BLaER1 (cell line): ENCODE measurements around the gene TNFSF15.
"Not testable (repeated sequence)": the region's sequence is repeated elsewhere in the genome, so short reads cannot be mapped to it uniquely, and the experiment has no call there.

Experiments used
- H3K27ac ChIP-seq: shearing (Covaris generic); formaldehyde crosslinking; 2 replicates; pipeline ENCODE4 v1.8.1; 2022
- H3K27me3 ChIP-seq: shearing (Covaris generic); formaldehyde crosslinking; 2 replicates; pipeline ENCODE4 v1.8.1; 2022
- H3K36me3 ChIP-seq: shearing (Covaris generic); formaldehyde crosslinking; 2 replicates; pipeline ENCODE4 v1.8.1; 2022
- H3K4me1 ChIP-seq: shearing (Covaris generic); formaldehyde crosslinking; 2 replicates; pipeline ENCODE4 v1.8.1; 2022
- H3K4me2 ChIP-seq: shearing (Covaris generic); formaldehyde crosslinking; 2 replicates; pipeline ENCODE4 v1.8.1; 2022
- H3K4me3 ChIP-seq: shearing (Covaris generic); formaldehyde crosslinking; 2 replicates; pipeline ENCODE4 v1.8.1; 2022
- H3K9ac ChIP-seq: shearing (Covaris generic); formaldehyde crosslinking; 2 replicates; pipeline ENCODE4 v1.8.1; 2022
- H3K9me3 ChIP-seq: shearing (Covaris generic); formaldehyde crosslinking; 2 replicates; pipeline ENCODE4 v1.8.1; 2022
- H4K20me1 ChIP-seq: shearing (Covaris generic); formaldehyde crosslinking; 2 replicates; pipeline ENCODE4 v1.8.1; 2022
- Cebpa-rat ChIP-seq: shearing (Covaris generic); IDR thresholded peaks from 2 replicates; pipeline ENCODE4 v1.8.1; 2022

Gene TNFSF15

GRCh38 chr9:114757984-114758383 lies 47.9 kb downstream of the TNFSF15 start:
- no peaks in the 10 kb centered on the region for H3K9me3 ChIP-seq
- no peak overlapping the region for H3K27ac ChIP-seq
- no peak overlapping the region for H3K9ac ChIP-seq
- no peak overlapping the region for H3K4me3 ChIP-seq
- no peaks in the 10 kb centered on the region for H3K27me3 ChIP-seq
- H3K4me2 ChIP-seq = no peak overlapping the region
- H4K20me1 ChIP-seq = no peaks in the 10 kb centered on the region
- H3K36me3 ChIP-seq = no peaks in the 10 kb centered on the region
- H3K4me1 ChIP-seq = no peaks in the 10 kb centered on the region
- TF ChIP-seq Cebpa-rat = no peak

- Histone ChIP-seq H3K27me3 (no peaks in the 10 kb centered on the region), H3K4me2 (no peak overlapping the region), H3K9ac (no peak overlapping the region), H3K36me3 (no peaks in the 10 kb centered on the region), H4K20me1 (no peaks in the 10 kb centered on the region), H3K27ac (no peak overlapping the region), H3K4me1 (no peaks in the 10 kb centered on the region), H3K9me3 (no peaks in the 10 kb centered on the region), H3K4me3 (no peak overlapping the region)
- no peak for TF ChIP-seq Cebpa-rat
Measured at GRCh38 chr9:114757395-114757794, 48.4 kb downstream of the TNFSF15 start.

- no peak overlapping the region for H3K4me3 ChIP-seq
- no peaks in the 10 kb centered on the region for H3K9me3 ChIP-seq
- H3K27me3 ChIP-seq = no peaks in the 10 kb centered on the region
- no peak overlapping the region for H3K4me2 ChIP-seq
- no peaks in the 10 kb centered on the region for H3K36me3 ChIP-seq
- TF ChIP-seq Cebpa-rat = no peak
- H3K9ac ChIP-seq = no peak overlapping the region
- H4K20me1 ChIP-seq = no peaks in the 10 kb centered on the region
- H3K4me1 ChIP-seq = no peaks in the 10 kb centered on the region
- H3K27ac ChIP-seq = no peak overlapping the region
Measured at GRCh38 chr9:114756920-114757319, 48.9 kb downstream of the TNFSF15 start.

GRCh38 chr9:114754581-114754980 lies 51.3 kb downstream of the TNFSF15 start:
- Histone ChIP-seq H3K9ac (no peak overlapping the region), H3K9me3 (no peaks in the 10 kb centered on the region), H3K4me1 (no peaks in the 10 kb centered on the region), H3K4me3 (no peak overlapping the region), H3K4me2 (no peak overlapping the region), H3K27ac (no peak overlapping the region), H3K27me3 (no peaks in the 10 kb centered on the region), H3K36me3 (no peaks in the 10 kb centered on the region), H4K20me1 (no peaks in the 10 kb centered on the region)
- no peak for TF ChIP-seq Cebpa-rat

- Histone ChIP-seq H4K20me1 (no peaks in the 10 kb centered on the region), H3K4me3 (no peak overlapping the region), H3K4me1 (no peaks in the 10 kb centered on the region), H3K9me3 (no peaks in the 10 kb centered on the region), H3K27me3 (no peaks in the 10 kb centered on the region), H3K27ac (no peak overlapping the region), H3K9ac (no peak overlapping the region), H3K36me3 (no peaks in the 10 kb centered on the region), H3K4me2 (no peak overlapping the region)
- TF ChIP-seq Cebpa-rat = no peak
Measured at GRCh38 chr9:114746591-114747346, 59.1 kb downstream of the TNFSF15 start.

GRCh38 chr9:114745879-114746550 lies 59.8 kb downstream of the TNFSF15 start:
- Histone ChIP-seq H3K27me3 (no peaks in the 10 kb centered on the region), H3K4me2 (no peak overlapping the region), H3K9me3 (no peaks in the 10 kb centered on the region), H3K27ac (no peak overlapping the region), H3K36me3 (no peaks in the 10 kb centered on the region), H4K20me1 (no peaks in the 10 kb centered on the region), H3K4me1 (no peaks in the 10 kb centered on the region), H3K4me3 (no peak overlapping the region), H3K9ac (no peak overlapping the region)
- no peak for TF ChIP-seq Cebpa-rat

- H3K4me3 ChIP-seq = no peak overlapping the region
- no peak for TF ChIP-seq Cebpa-rat
- H3K9me3 ChIP-seq = no peaks in the 10 kb centered on the region
- H3K36me3 ChIP-seq = no peaks in the 10 kb centered on the region
- no peak overlapping the region for H3K4me2 ChIP-seq
- no peak overlapping the region for H3K27ac ChIP-seq
- H3K27me3 ChIP-seq = no peaks in the 10 kb centered on the region
- H3K4me1 ChIP-seq = no peaks in the 10 kb centered on the region
- H3K9ac ChIP-seq = no peak overlapping the region
- H4K20me1 ChIP-seq = no peaks in the 10 kb centered on the region
Measured at GRCh38 chr9:114745108-114745848, 60.6 kb downstream of the TNFSF15 start.

GRCh38 chr9:114743446-114743845 lies 62.4 kb downstream of the TNFSF15 start:
- H3K27me3 ChIP-seq = no peaks in the 10 kb centered on the region
- no peaks in the 10 kb centered on the region for H4K20me1 ChIP-seq
- no peaks in the 10 kb centered on the region for H3K4me1 ChIP-seq
- no peak overlapping the region for H3K4me3 ChIP-seq
- H3K27ac ChIP-seq = no peak overlapping the region
- no peaks in the 10 kb centered on the region for H3K9me3 ChIP-seq
- H3K4me2 ChIP-seq = no peak overlapping the region
- H3K9ac ChIP-seq = no peak overlapping the region
- no peaks in the 10 kb centered on the region for H3K36me3 ChIP-seq
- TF ChIP-seq Cebpa-rat = no peak

GRCh38 chr9:114742947-114743346 lies 62.9 kb downstream of the TNFSF15 start:
- Histone ChIP-seq H3K27ac (no peak overlapping the region), H3K4me1 (no peaks in the 10 kb centered on the region), H3K4me2 (no peak overlapping the region), H3K36me3 (no peaks in the 10 kb centered on the region), H4K20me1 (no peaks in the 10 kb centered on the region), H3K27me3 (no peaks in the 10 kb centered on the region), H3K4me3 (no peak overlapping the region), H3K9me3 (no peaks in the 10 kb centered on the region), H3K9ac (no peak overlapping the region)
- no peak for TF ChIP-seq Cebpa-rat

- not testable (repeated sequence) for H3K4me2 ChIP-seq, H3K27ac ChIP-seq, H3K9me3 ChIP-seq, H3K4me1 ChIP-seq, H3K27me3 ChIP-seq, H3K36me3 ChIP-seq, H3K9ac ChIP-seq, H3K4me3 ChIP-seq, H4K20me1 ChIP-seq
Measured at GRCh38 chr9:114741521-114741920, 64.3 kb downstream of the TNFSF15 start.
